ENCODE results near the gene PEX14. TPM values are rescaled to one million over a fixed set of nuclear protein-coding genes. Genes with fewer than 3 reads are reported as not detected.

PEX14 gene
- total RNA-seq, 1 donor from 2014 or later = 22.7 TPM

DNA sequence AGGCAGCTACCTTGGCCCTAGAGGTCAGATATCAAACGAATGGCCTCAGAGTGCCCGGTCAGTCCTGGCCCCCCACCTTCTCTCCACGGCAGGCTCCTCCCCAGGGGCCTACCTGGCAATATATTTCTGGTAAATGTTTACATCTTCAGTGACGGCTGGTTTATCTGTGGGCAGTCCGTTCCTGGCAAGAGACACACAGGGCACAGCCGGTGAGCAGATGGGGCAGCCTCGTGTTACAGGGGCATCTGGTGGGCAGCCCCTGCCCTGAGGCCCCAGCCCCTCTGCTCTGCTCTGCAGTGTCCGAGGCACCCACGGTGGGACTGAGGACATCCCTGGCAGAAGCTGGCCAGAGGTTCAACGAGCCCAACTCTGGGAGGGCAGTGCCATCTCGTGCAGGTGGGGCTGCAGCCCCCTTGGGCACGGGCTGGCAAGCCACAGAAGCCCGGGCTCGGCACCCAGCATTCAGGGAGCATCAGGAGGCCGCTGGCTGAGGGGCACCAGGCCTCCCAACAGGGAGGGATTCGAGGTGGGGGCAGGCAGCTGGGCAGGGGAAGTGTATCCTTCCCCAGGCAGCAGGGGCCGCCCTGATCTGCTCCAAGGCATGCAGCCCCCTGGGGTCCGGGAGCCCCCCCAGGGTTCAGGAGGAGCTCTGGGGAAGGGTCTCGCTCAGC is 183.8 kb downstream of the PEX14 start:
- no peak overlapping the region for H3K27ac Mint-ChIP-seq
- H3K36me3 Mint-ChIP-seq (ENCODE audit: low read depth) = no peaks in the 10 kb centered on the region
- no peaks in the 10 kb centered on the region for H3K27me3 Mint-ChIP-seq (ENCODE audit: insufficient read depth)
- H3K4me3 Mint-ChIP-seq = no peak overlapping the region
- no peaks in the 10 kb centered on the region for H3K4me1 Mint-ChIP-seq (ENCODE audit: low read depth)
- intact Hi-C loops (cut with micrococcal nuclease) = no loop called here
- DNase-seq (ENCODE audit: low spot score) = no peak
- H3K9me3 Mint-ChIP-seq = no peaks in the 10 kb centered on the region

DNA sequence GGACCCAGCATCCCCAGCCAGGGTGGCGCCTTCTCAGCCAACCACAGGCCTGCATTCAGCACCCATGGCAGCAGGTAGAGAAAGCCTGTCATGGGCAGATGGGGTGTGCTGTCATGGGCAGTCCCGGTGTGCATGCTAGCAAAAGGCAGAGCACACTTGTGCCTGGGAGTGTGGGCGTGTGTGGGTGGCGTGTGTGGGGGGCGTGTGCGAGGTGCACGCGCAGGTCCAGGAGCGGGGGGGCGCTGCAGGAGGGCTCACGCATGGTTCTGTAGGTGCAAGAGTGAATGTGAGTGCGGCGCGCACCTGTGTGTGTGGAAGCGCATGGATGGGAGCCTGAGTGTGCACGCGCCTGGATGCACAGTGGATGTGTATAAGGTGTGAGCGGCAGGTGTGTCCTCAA is 184.5 kb downstream of the PEX14 start:
- Mint-ChIP-seq H3K36me3 (ENCODE audit: low read depth) (no peaks in the 10 kb centered on the region), H3K9me3 (no peaks in the 10 kb centered on the region), H3K4me3 (no peak overlapping the region), H3K27me3 (ENCODE audit: insufficient read depth) (no peaks in the 10 kb centered on the region), H3K4me1 (ENCODE audit: low read depth) (no peaks in the 10 kb centered on the region), H3K27ac (no peak overlapping the region)
- no peak for DNase-seq (ENCODE audit: low spot score)
- intact Hi-C loops (cut with micrococcal nuclease) = no loop called here

GRCh38 chr1:10659646-10660540 is 185.1 kb downstream of the PEX14 start:
- intact Hi-C loops (cut with micrococcal nuclease) = no loop called here
- Mint-ChIP-seq H3K4me1 (ENCODE audit: low read depth) (no peaks in the 10 kb centered on the region), H3K27ac (no peak overlapping the region), H3K4me3 (no peak overlapping the region), H3K36me3 (ENCODE audit: low read depth) (no peaks in the 10 kb centered on the region), H3K27me3 (ENCODE audit: insufficient read depth) (no peaks in the 10 kb centered on the region), H3K9me3 (no peaks in the 10 kb centered on the region)
- DNase-seq (ENCODE audit: low spot score) = no peak

DNA sequence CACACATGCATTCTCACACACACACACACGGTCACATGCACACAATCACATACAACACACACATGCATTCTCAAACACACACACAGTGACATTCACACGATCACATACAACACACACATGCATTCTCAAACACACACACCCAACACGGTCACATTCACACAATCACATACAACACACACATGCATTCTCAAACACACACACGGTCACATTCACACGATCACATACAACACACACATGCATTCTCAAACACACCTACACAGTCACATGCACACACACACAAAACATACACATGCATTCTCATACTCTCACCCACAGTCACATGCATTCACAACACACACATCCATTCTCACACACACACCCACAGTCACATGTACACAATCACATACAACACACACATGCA is 186.7 kb downstream of the PEX14 start:
- Mint-ChIP-seq H3K27me3 (ENCODE audit: insufficient read depth) (no peaks in the 10 kb centered on the region), H3K27ac (no peak overlapping the region), H3K4me3 (no peak overlapping the region), H3K9me3 (no peaks in the 10 kb centered on the region), H3K4me1 (ENCODE audit: low read depth) (no peaks in the 10 kb centered on the region), H3K36me3 (ENCODE audit: low read depth) (no peaks in the 10 kb centered on the region)
- intact Hi-C loops (cut with micrococcal nuclease) = no loop called here
- no peak for DNase-seq (ENCODE audit: low spot score)

- H3K4me1 Mint-ChIP-seq (ENCODE audit: low read depth) = no peaks in the 10 kb centered on the region
- no peaks in the 10 kb centered on the region for H3K36me3 Mint-ChIP-seq (ENCODE audit: low read depth)
- H3K27ac Mint-ChIP-seq = no peak overlapping the region
- H3K27me3 Mint-ChIP-seq (ENCODE audit: insufficient read depth) = no peaks in the 10 kb centered on the region
- DNase-seq (ENCODE audit: low spot score) = no peak
- H3K9me3 Mint-ChIP-seq = no peaks in the 10 kb centered on the region
- H3K4me3 Mint-ChIP-seq = no peak overlapping the region
- intact Hi-C loops (cut with micrococcal nuclease) = no loop called here
These were observed 187.4 kb downstream of the PEX14 start for GRCh38 chr1:10662090-10662688.

GRCh38 chr1:10662824-10663677 is 188.3 kb downstream of the PEX14 start:
- Mint-ChIP-seq H3K4me1 (ENCODE audit: low read depth) (no peaks in the 10 kb centered on the region), H3K27ac (no peak overlapping the region), H3K9me3 (no peaks in the 10 kb centered on the region), H3K4me3 (no peak overlapping the region), H3K27me3 (ENCODE audit: insufficient read depth) (no peaks in the 10 kb centered on the region), H3K36me3 (ENCODE audit: low read depth) (no peaks in the 10 kb centered on the region)
- DNase-seq (ENCODE audit: low spot score) = no peak
- intact Hi-C loops (cut with micrococcal nuclease) = no loop called here

DNA sequence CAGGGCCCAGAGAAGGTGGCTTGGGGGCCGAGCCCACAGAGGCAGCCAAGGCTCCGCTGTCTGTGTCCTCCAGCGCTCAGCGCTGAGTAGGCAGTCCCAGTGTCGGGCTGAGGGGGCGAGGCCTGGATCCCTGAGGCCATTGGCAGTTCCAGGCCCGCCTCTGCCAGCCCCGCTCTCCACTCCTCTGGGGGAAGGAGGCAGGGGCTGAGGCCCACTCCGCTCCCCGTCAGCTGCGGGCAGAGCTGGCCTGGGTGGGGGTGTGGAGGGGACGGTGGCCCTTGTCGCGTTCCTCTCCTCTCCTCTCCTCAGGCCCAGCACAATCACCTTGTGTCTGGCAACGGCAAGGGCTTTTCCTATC is 188.9 kb downstream of the PEX14 start:
- no peaks in the 10 kb centered on the region for H3K27me3 Mint-ChIP-seq (ENCODE audit: insufficient read depth)
- intact Hi-C loops (cut with micrococcal nuclease) = no loop called here
- H3K27ac Mint-ChIP-seq = no peak overlapping the region
- no peaks in the 10 kb centered on the region for H3K9me3 Mint-ChIP-seq
- no peaks in the 10 kb centered on the region for H3K4me1 Mint-ChIP-seq (ENCODE audit: low read depth)
- no peaks in the 10 kb centered on the region for H3K36me3 Mint-ChIP-seq (ENCODE audit: low read depth)
- H3K4me3 Mint-ChIP-seq = no peak overlapping the region
- no peak for DNase-seq (ENCODE audit: low spot score)

DNA sequence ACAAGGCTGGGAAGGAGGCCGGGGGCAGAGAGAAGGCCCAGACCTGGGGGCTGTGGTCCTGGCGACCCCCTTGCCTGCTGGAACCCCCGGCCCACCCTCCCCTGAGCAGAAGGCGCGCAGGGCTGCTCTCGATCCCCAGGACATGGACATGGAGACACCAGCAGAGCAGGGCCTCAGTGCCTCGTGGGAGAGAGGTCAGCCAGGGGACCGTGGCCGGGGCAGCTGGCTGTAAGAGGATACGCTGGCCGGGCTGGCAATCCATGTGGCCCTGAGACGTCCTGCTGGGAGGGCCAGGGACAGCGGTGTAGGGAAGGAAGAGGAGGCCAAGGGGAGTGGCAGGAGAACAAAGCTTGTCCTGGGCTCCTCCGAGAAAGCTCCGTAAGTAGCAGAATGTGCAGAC is 189.5 kb downstream of the PEX14 start:
- Mint-ChIP-seq H3K36me3 (ENCODE audit: low read depth) (no peaks in the 10 kb centered on the region), H3K4me3 (no peak overlapping the region), H3K27ac (no peak overlapping the region), H3K9me3 (no peaks in the 10 kb centered on the region), H3K4me1 (ENCODE audit: low read depth) (no peaks in the 10 kb centered on the region), H3K27me3 (ENCODE audit: insufficient read depth) (no peaks in the 10 kb centered on the region)
- no peak for DNase-seq (ENCODE audit: low spot score)
- intact Hi-C loops (cut with micrococcal nuclease) = no loop called here

DNA sequence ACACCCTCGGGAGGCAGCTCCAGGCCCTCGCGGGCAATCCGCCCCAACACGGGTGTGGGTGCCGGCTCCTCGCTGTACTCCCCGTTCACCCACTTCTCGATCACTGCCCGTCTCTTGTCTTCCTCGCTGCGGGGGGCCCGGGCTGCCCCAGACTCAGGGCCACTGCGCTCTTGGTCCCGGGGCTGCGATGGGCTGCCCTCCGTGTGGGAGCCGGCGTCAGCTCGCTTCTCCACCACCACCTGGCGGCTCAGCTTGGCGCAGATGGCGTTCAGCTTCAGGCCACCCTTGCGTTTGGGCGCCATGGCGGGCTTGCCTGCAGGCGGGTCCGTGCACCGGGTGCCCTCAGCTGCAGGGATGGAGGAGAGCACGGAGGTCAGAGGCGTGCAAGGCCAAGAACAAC is 190.5 kb downstream of the PEX14 start:
- Mint-ChIP-seq H3K4me3 (no peak overlapping the region), H3K27me3 (ENCODE audit: insufficient read depth) (no peaks in the 10 kb centered on the region), H3K36me3 (ENCODE audit: low read depth) (no peaks in the 10 kb centered on the region), H3K9me3 (no peaks in the 10 kb centered on the region), H3K27ac (no peak overlapping the region), H3K4me1 (ENCODE audit: low read depth) (no peaks in the 10 kb centered on the region)
- intact Hi-C loops (cut with micrococcal nuclease) = no loop called here
- DNase-seq (ENCODE audit: low spot score) = no peak

GRCh38 chr1:10665930-10666850 is 191.4 kb downstream of the PEX14 start:
- no peak for DNase-seq (ENCODE audit: low spot score)
- Mint-ChIP-seq H3K27me3 (ENCODE audit: insufficient read depth) (no peaks in the 10 kb centered on the region), H3K9me3 (no peaks in the 10 kb centered on the region), H3K4me3 (no peak overlapping the region), H3K27ac (no peak overlapping the region), H3K4me1 (ENCODE audit: low read depth) (no peaks in the 10 kb centered on the region), H3K36me3 (ENCODE audit: low read depth) (no peaks in the 10 kb centered on the region)
- intact Hi-C loops (cut with micrococcal nuclease) = no loop called here

GRCh38 chr1:10667861-10668761 is 193.4 kb downstream of the PEX14 start:
- H3K27me3 Mint-ChIP-seq (ENCODE audit: insufficient read depth) = no peaks in the 10 kb centered on the region
- intact Hi-C loops (cut with micrococcal nuclease) = no loop called here
- no peaks in the 10 kb centered on the region for H3K9me3 Mint-ChIP-seq
- no peaks in the 10 kb centered on the region for H3K4me1 Mint-ChIP-seq (ENCODE audit: low read depth)
- no peak overlapping the region for H3K4me3 Mint-ChIP-seq
- no peak for DNase-seq (ENCODE audit: low spot score)
- H3K27ac Mint-ChIP-seq = no peak overlapping the region
- no peaks in the 10 kb centered on the region for H3K36me3 Mint-ChIP-seq (ENCODE audit: low read depth)

Data from activated T-helper 1 cell treated with anti-CD3 and anti-CD28 coated beads, Interleukin-12 subunit alpha, Interleukin-12 subunit beta, Interleukin-2, Interleukin-4 antibody, amounts not matched to agents 30 ng/mL and 10 ng/mL and 1 ng/mL, durations not matched to agents 14 hours and 24 hours and 36 hours (primary cell).